ENCODE data around the gene CAMK1D.
"Not testable (repeated sequence)": the region's sequence is repeated elsewhere in the genome, so short reads cannot be mapped to it uniquely, and the experiment has no call there.

Gene CAMK1D

GRCh38 chr10:12431151-12432101, 82.1 kb downstream of the CAMK1D start:
- DNase-seq = no peak

GRCh38 chr10:12432402-12433189, 83.2 kb downstream of the CAMK1D start:
- no peak for DNase-seq

- no peak for DNase-seq
Observed at GRCh38 chr10:12434277-12434676, 84.9 kb downstream of the CAMK1D start.

- not testable (repeated sequence) for DNase-seq
Observed at GRCh38 chr10:12434677-12435076, 85.3 kb downstream of the CAMK1D start.

GRCh38 chr10:12435348-12435747, 86.0 kb downstream of the CAMK1D start:
- DNase-seq = no peak

GRCh38 chr10:12438919-12439692, 89.8 kb downstream of the CAMK1D start:
- DNase-seq = no peak

- DNase-seq = not testable (repeated sequence)
Observed at GRCh38 chr10:12439767-12440166, 90.4 kb downstream of the CAMK1D start.

- DNase-seq = no peak
Observed at GRCh38 chr10:12443026-12443425, 93.7 kb downstream of the CAMK1D start.

GRCh38 chr10:12444981-12445700, 95.8 kb downstream of the CAMK1D start:
- no peak for DNase-seq

- DNase-seq = no peak
Observed at GRCh38 chr10:12445701-12446334, 96.5 kb downstream of the CAMK1D start.

GRCh38 chr10:12448340-12448728, 99.0 kb downstream of the CAMK1D start:
- no peak for DNase-seq

- DNase-seq = no peak
Observed at GRCh38 chr10:12448729-12449391, 99.5 kb downstream of the CAMK1D start.

- DNase-seq = no peak
Observed at GRCh38 chr10:12455318-12455717, 106.0 kb downstream of the CAMK1D start.

- DNase-seq = no peak
Observed at GRCh38 chr10:12455766-12456165, 106.4 kb downstream of the CAMK1D start.

GRCh38 chr10:12459340-12459739, 110.0 kb downstream of the CAMK1D start:
- DNase-seq = no peak

- DNase-seq = no peak
Observed at GRCh38 chr10:12459762-12460161, 110.4 kb downstream of the CAMK1D start.

GRCh38 chr10:12463459-12463838, 114.1 kb downstream of the CAMK1D start:
- no peak for DNase-seq

- DNase-seq = no peak
Observed at GRCh38 chr10:12465385-12466136, 116.2 kb downstream of the CAMK1D start.

GRCh38 chr10:12466704-12467305, 117.5 kb downstream of the CAMK1D start:
- no peak for DNase-seq

GRCh38 chr10:12469345-12469744, 120.0 kb downstream of the CAMK1D start:
- no peak for DNase-seq

Data from right hindlimb (tissue), 1 donor.